CD4-positive, CD25-positive, alpha-beta regulatory T cell (primary cell): ENCODE results near the gene GLTP. TPM values are rescaled to one million over a fixed set of nuclear protein-coding genes. Genes with fewer than 3 reads are reported as not detected.

ENCODE experiments used
- ATAC-seq, 2 donors: fragments of 150-1000 bp; cut with Tn5 transposase; one replicate each; pipeline ENCODE4 v1.10.0; 2021; ENCODE audit warnings: low read depth in 2 of 2, moderate number of reproducible peaks in 2 of 2, moderate library complexity in 1 of 2
- DNase-seq, 3 donors: peaks; one replicate each; pipeline versions ENCODE4 v3.0.0 to v3.0.0-alpha.2; 2012 to 2022; ENCODE audit warnings: mixed read lengths in 1 of 3
- H3K27ac ChIP-seq: one replicate; pipeline ENCODE4 v1.7.0; 2013; ENCODE audit warnings: mild to moderate bottlenecking, low read length; ENCODE audit not compliant: insufficient read depth, poor library complexity, severe bottlenecking
- H3K27me3 ChIP-seq: one replicate; pipeline ENCODE4 v1.7.0; 2013; ENCODE audit warnings: low read length; ENCODE audit not compliant: control insufficient read depth, insufficient read depth
- H3K36me3 ChIP-seq: one replicate; pipeline ENCODE4 v1.7.0; 2013; ENCODE audit warnings: mild to moderate bottlenecking, low read length, moderate library complexity; ENCODE audit not compliant: control insufficient read depth, insufficient read depth
- H3K4me1 ChIP-seq: 2 replicates; pipeline ENCODE4 v1.7.0; 2013; ENCODE audit warnings: mild to moderate bottlenecking, low read length; ENCODE audit not compliant: insufficient read depth, control insufficient read depth, poor library complexity, severe bottlenecking
- H3K4me3 ChIP-seq: one replicate; pipeline ENCODE4 v1.7.0; 2013; ENCODE audit warnings: low read depth, mild to moderate bottlenecking, low read length, moderate library complexity
- H3K9me3 ChIP-seq, 2 experiments: 1 replicate in 1 of 2; 2 replicates in 1 of 2; pipeline ENCODE4 v1.7.0; 2013; ENCODE audit warnings: low read length in 2 of 2, mild to moderate bottlenecking in 1 of 2, moderate library complexity in 1 of 2; ENCODE audit not compliant: control insufficient read depth in 2 of 2
- H3K27ac Mint-ChIP-seq, 3 donors: one replicate each; pipeline ENCODE4 v1.8.0; 2020 to 2022; ENCODE audit warnings: mild to moderate bottlenecking in 3 of 3, mixed read lengths in 3 of 3, moderate library complexity in 2 of 3
- H3K27me3 Mint-ChIP-seq: one replicate; pipeline ENCODE4 v1.8.0; 2022; ENCODE audit warnings: mild to moderate bottlenecking, mixed read lengths
- H3K36me3 Mint-ChIP-seq: one replicate; pipeline ENCODE4 v1.8.0; 2020; ENCODE audit warnings: mixed read lengths
- H3K4me1 Mint-ChIP-seq, 4 donors: one replicate each; pipeline ENCODE4 v1.8.0; 2020 to 2022; ENCODE audit warnings: mixed read lengths in 4 of 4, mild to moderate bottlenecking in 1 of 4
- H3K4me3 Mint-ChIP-seq, 4 donors: one replicate each; pipeline ENCODE4 v1.8.0; 2020 to 2022; ENCODE audit warnings: mild to moderate bottlenecking in 4 of 4, mixed read lengths in 4 of 4, moderate library complexity in 3 of 4
- H3K9me3 Mint-ChIP-seq, 7 donors: one replicate each; pipeline ENCODE4 v1.8.0; 2020 to 2022; ENCODE audit warnings: mixed read lengths in 7 of 7, mild to moderate bottlenecking in 3 of 7, moderate library complexity in 2 of 7
- polyA plus RNA-seq, 4 donors: library from polyadenylated mRNA; unstranded; fragments of 300-500 nt; fragmentation: Illumina TruSeq; gene quantifications; one replicate each; pipeline ENCODE4 v1.2.3, GENCODE V29; 2021
- total RNA-seq: library from RNA; stranded (reverse); gene quantifications from one replicate; pipeline ENCODE4 v1.2.3, GENCODE V29; 2022

GLTP gene
- total and polyA plus RNA-seq, 5 donors from 2014 or later = 31.1 to 48.9 (median 37.8) TPM

DNA sequence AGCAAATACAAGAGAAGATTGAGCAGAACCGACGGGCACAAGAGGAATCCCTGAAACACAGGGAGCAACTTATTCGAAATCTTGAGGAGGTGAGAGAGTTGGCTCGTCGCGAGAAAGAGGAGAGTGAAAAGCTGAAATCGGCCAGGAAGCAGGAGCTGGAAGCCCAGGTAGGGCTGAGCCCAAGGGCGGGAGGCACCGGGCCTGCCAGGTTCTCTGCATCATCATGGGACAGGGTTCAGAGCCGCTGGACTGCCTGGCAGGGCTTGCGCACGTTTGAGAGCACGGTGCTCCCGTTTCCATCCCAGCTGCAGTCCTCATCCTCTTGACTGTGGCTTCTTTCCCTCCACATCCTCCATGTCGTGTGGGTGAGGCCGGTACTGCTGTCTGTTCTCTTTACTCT is 34.1 kb upstream of the GLTP start:
- Histone ChIP-seq H3K36me3 (peaks cover 91% of the 10 kb centered on the region), H3K4me1 (no peaks in the 10 kb centered on the region), H3K27ac (no peak overlapping the region), H3K27me3 (no peaks in the 10 kb centered on the region), H3K4me3 (no peak overlapping the region), H3K9me3 (no peaks in the 10 kb centered on the region)
- H3K36me3 Mint-ChIP-seq = peaks cover 58% of the 10 kb centered on the region
- no peaks in the 10 kb centered on the region for H3K27me3 Mint-ChIP-seq
- peaks cover 0 to 6% (median 2%) of the 10 kb centered on the region in 4 donors for H3K4me1 Mint-ChIP-seq
- ATAC-seq (no peak), DNase-seq (no peak)
- no peak overlapping the region for H3K4me3 Mint-ChIP-seq
- no peaks in the 10 kb centered on the region for H3K9me3 Mint-ChIP-seq
- no peak overlapping the region for H3K27ac Mint-ChIP-seq

DNA sequence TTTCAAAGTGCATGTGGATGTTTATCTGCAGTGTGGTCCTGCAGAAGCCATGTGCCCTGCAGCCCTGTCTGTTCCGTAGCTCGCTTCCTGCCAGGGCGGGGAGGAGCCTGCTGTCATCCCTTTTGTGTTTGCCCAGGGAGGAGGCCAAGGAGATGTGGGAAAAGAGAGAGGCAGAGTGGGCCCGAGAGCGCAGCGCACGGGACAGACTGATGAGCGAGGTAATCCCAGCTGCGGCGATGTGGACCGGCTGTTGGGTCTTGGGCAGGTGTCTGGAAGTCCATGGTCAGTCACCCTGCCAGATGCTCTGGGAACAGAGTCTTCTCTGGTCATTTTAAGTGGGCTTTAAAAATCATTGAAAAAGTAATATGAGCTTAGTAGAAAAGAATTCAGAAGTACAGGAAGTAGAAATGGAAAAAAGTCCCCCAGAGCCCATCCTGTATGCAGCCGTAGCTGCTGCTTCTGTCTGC is 32.5 kb upstream of the GLTP start:
- no peak overlapping the region for H3K4me3 ChIP-seq
- H3K4me3 Mint-ChIP-seq = no peak overlapping the region
- peaks cover 65% of the 10 kb centered on the region for H3K36me3 Mint-ChIP-seq
- no peaks in the 10 kb centered on the region for H3K27me3 ChIP-seq
- no peaks in the 10 kb centered on the region for H3K9me3 ChIP-seq
- H3K4me1 ChIP-seq = no peaks in the 10 kb centered on the region
- no peaks in the 10 kb centered on the region for H3K9me3 Mint-ChIP-seq
- H3K27ac ChIP-seq = no peak overlapping the region
- H3K4me1 Mint-ChIP-seq = peaks cover 0 to 6% (median 1%) of the 10 kb centered on the region in 4 donors
- H3K27me3 Mint-ChIP-seq = no peaks in the 10 kb centered on the region
- peaks cover 85% of the 10 kb centered on the region for H3K36me3 ChIP-seq
- no peak for ATAC-seq
- no peak for DNase-seq
- peak overlapping the region in 1 of 3 donors; percentile 59 for H3K27ac Mint-ChIP-seq

DNA sequence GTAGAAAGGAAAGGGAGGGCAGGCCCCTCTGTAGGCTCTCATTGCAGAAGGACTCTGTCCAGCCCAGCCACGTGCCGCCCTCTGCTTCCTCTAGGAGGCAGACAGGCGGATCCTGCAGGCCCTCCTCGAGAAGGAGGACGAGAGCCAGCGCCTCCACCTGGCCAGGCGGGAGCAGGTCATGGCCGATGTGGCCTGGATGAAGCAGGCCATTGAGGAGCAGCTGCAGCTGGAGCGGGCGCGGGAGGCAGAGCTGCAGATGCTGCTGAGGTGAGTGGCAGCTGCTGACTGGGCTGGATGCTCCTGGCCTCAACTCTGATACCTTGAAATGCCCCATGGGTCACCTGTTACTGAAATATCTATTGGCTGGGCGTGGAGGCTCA is 30.6 kb upstream of the GLTP start:
- Mint-ChIP-seq H3K9me3 (no peaks in the 10 kb centered on the region), H3K27me3 (no peaks in the 10 kb centered on the region), H3K4me3 (peak overlapping the region in 1 of 4 donors; percentile 6), H3K27ac (peak overlapping the region in 1 of 3 donors; percentile 76), H3K36me3 (peaks cover 61% of the 10 kb centered on the region), H3K4me1 (peaks cover 0 to 6% (median 1%) of the 10 kb centered on the region in 4 donors)
- H3K9me3 ChIP-seq = no peaks in the 10 kb centered on the region
- peaks cover 87% of the 10 kb centered on the region for H3K36me3 ChIP-seq
- no peak for ATAC-seq
- no peak overlapping the region for H3K4me3 ChIP-seq
- H3K27me3 ChIP-seq = no peaks in the 10 kb centered on the region
- H3K4me1 ChIP-seq = no peaks in the 10 kb centered on the region
- peak in 1 of 3 donors; percentile 36 for DNase-seq
- no peak overlapping the region for H3K27ac ChIP-seq

DNA sequence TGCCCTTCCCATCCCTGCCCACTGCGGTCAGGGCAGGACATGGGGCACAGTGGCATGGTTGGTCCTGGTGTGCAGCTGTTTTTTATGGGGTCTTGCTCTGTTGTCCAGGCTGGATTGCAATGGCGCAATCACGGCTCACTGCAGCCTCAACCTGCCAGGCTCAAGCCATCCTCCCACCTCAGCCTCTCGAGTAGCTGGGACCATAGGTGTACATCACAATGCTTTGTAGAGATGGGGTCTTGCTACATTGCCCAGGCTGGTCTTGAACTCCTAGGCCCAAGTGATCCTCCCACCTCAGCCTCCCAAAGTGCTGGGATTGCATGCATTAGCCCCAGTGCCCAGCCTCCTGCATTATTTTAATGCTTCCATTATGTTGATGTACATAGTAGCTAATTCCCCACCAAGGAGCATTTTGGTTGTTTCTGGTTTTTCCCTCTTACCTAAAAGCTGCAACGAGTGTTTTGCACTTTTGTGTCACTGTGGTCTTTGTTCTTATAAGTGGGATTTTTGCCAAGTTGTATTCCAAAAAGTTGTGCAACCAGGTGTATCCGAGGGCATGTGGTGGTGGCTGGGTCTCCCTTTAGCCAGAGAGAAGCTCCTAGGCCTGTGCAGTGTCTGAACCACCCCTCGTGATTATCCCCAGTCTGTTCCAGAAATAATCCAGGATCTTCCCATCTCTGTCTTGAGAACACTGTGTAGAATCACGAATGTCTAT is 30.1 kb upstream of the GLTP start:
- Histone ChIP-seq H3K36me3 (peaks cover 87% of the 10 kb centered on the region), H3K4me1 (no peaks in the 10 kb centered on the region), H3K27me3 (no peaks in the 10 kb centered on the region), H3K27ac (no peak overlapping the region), H3K4me3 (no peak overlapping the region), H3K9me3 (no peaks in the 10 kb centered on the region)
- Mint-ChIP-seq H3K27me3 (no peaks in the 10 kb centered on the region), H3K4me1 (peaks cover 0 to 6% (median 1%) of the 10 kb centered on the region in 4 donors), H3K4me3 (peak overlapping the region in 1 of 4 donors; percentile 6), H3K36me3 (peaks cover 65% of the 10 kb centered on the region), H3K9me3 (no peaks in the 10 kb centered on the region), H3K27ac (peak overlapping the region in 1 of 3 donors; percentile 76)
- DNase-seq = no peak
- no peak for ATAC-seq

DNA sequence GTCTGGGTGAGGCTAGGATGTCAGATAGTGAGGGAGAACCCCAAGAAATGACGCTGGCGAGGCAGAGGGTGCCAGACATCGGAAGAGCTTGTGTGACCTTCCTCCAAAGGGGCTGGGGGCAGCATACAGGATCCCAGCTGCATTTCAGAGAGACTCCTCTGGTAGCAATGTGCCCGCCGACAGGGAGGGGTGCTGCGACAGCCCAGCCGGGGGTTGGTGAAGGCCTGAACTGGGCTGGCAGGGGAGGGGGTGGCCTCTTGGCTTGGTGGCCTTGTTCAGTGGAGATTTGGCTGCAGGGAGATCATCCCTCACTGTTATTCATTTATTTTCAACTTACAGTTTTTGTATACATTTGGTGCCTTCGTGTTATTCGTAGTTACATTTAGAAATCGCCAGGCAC is 25.0 kb upstream of the GLTP start:
- H3K4me3 ChIP-seq = no peak overlapping the region
- H3K4me1 ChIP-seq = peaks cover 19% of the 10 kb centered on the region
- Mint-ChIP-seq H3K4me3 (peak overlapping the region in 1 of 4 donors; percentile 7), H3K27me3 (no peaks in the 10 kb centered on the region), H3K36me3 (peaks cover 46% of the 10 kb centered on the region), H3K27ac (peak overlapping the region in 2 of 3 donors; percentile 36 to 88), H3K9me3 (no peaks in the 10 kb centered on the region), H3K4me1 (peaks cover 6 to 19% (median 14%) of the 10 kb centered on the region in 4 donors)
- H3K27ac ChIP-seq = no peak overlapping the region
- no peaks in the 10 kb centered on the region for H3K9me3 ChIP-seq
- ATAC-seq = no peak
- H3K27me3 ChIP-seq = no peaks in the 10 kb centered on the region
- peaks cover 69% of the 10 kb centered on the region for H3K36me3 ChIP-seq
- no peak for DNase-seq

DNA sequence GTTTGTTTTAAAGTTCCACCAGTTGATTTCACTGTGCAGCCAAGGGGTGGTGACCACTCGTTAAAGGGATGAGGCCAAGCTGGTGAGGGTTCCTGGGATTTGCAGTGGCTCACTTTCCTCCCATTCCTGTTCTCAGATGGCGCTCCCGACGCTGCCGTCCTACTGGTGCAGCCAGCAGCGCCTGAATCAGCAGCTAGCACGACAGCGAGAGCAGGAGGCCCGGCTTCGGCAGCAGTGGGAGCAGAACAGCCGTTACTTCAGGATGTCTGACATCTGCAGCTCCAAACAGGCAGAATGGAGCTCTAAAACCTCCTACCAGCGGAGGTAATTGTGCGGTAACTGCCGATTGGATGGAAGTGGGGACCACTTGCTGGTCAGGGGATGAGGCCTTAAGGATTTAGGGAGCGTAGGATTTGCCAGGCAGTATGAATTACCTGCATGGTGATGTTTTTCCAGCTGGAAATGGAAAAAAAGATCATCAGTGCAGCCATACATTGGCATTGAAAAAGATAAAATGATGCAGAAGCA is 22.6 kb upstream of the GLTP start:
- H3K27ac Mint-ChIP-seq = peak overlapping the region in 1 of 3 donors; percentile 31
- Histone ChIP-seq H3K27ac (no peak overlapping the region), H3K36me3 (peaks cover 54% of the 10 kb centered on the region), H3K27me3 (no peaks in the 10 kb centered on the region), H3K9me3 (no peaks in the 10 kb centered on the region), H3K4me1 (peaks cover 26% of the 10 kb centered on the region), H3K4me3 (no peak overlapping the region)
- H3K4me3 Mint-ChIP-seq = no peak overlapping the region
- no peaks in the 10 kb centered on the region for H3K9me3 Mint-ChIP-seq
- ATAC-seq = no peak
- H3K36me3 Mint-ChIP-seq = peaks cover 39% of the 10 kb centered on the region
- peaks cover 11 to 34% (median 17%) of the 10 kb centered on the region in 4 donors for H3K4me1 Mint-ChIP-seq
- no peak for DNase-seq
- H3K27me3 Mint-ChIP-seq = no peaks in the 10 kb centered on the region

DNA sequence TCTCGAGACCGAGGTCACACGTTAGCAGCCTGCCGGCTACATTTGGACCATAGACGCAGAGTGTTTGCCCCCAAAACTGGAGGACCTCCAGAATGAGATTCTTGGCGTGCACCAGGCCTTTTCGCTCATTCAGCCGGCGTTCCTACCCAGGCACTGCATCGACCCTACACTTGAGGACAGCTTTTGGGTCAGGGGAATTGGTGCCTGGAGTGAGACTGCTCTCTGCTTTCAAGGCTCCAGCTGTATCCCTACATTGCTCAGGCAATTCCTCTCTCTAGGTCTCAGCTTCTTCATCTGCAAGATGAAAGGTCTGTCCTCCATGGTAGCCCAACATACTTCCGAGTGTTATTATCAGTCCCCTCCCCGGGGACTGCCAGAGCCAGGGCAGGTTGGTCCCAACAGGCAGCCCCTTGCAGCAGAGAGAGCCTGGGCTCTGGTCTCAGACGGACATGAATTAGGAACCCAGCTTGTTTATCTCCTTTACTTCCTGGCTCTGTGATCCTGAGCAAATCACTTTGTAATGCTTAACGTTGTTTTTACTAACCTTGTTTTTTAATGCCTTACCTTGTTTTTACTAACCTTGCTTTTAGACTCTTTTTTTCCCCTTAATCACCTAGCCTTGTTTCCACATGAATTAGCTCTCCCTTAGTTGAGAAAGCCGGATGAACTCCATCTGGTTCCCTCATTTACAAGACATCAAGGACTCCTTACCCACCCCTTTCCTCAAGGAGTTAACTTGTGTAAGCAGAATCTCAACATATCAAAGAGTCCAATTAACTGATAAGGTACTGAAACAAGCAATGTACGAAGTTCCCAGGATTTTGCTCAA is 20.6 kb upstream of the GLTP start:
- H3K4me3 ChIP-seq = peak overlapping the region; percentile 92
- H3K9me3 Mint-ChIP-seq = no peaks in the 10 kb centered on the region
- no peaks in the 10 kb centered on the region for H3K27me3 Mint-ChIP-seq
- peaks cover 22% of the 10 kb centered on the region for H3K36me3 Mint-ChIP-seq
- peak in 2 of 3 donors; percentile 5 to 38 for DNase-seq
- peaks cover 11 to 38% (median 17%) of the 10 kb centered on the region in 4 donors for H3K4me1 Mint-ChIP-seq
- H3K9me3 ChIP-seq = no peaks in the 10 kb centered on the region
- ATAC-seq = peak; percentile 9 to 12
- H3K27ac ChIP-seq = peak overlapping the region; percentile 65
- peak overlapping the region; percentile 76 to 99 (median 98) for H3K27ac Mint-ChIP-seq
- H3K36me3 ChIP-seq = peaks cover 34% of the 10 kb centered on the region
- peak overlapping the region; percentile 80 to 98 (median 96) for H3K4me3 Mint-ChIP-seq
- H3K4me1 ChIP-seq = peaks cover 26% of the 10 kb centered on the region
- no peaks in the 10 kb centered on the region for H3K27me3 ChIP-seq
